Ovary (tissue), 3 donors: ENCODE data around the gene NPPC.

ENCODE experiments used
- POLR2A ChIP-seq: fragments of 450-650 bp; IDR thresholded peaks from one replicate; pipeline ENCODE4 v1.6.1; 2017; ENCODE audit warnings: antibody characterized with exemption, mild to moderate bottlenecking, moderate library complexity
- TF ChIP-seq, protein P1 (sequence below), 3 donors: fragments of 450-650 bp in 2 of 3; fragments of 200-600 bp in 1 of 3; IDR thresholded peaks; one replicate each; pipeline versions ENCODE4 v1.5.1 to v1.8.0; 2016 to 2022; ENCODE audit warnings: antibody characterized with exemption in 3 of 3, mild to moderate bottlenecking in 1 of 3
- donor health status: DM: no; HTN: no; CAD: no.

DNA sequence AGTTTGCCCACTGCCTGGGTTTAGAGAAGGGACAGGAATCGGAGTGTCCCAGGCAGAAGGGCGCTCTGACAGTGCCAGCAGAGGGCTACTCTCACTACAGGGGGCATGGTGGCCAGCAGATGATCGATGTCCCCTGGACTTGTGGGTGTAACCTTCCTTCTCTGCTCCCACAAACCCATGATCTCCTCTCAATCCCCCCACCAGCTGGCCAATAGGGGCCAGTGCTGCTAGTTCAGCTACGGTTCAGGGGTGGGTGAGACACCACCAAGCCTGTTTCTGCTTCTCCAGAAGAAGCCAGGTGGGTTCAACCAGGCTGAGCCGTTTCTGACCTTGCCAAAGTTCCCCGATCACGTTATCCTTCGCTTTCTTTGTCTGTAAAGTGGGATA is 1.3 kb downstream of the NPPC start:
- TF ChIP-seq, protein P1, sequence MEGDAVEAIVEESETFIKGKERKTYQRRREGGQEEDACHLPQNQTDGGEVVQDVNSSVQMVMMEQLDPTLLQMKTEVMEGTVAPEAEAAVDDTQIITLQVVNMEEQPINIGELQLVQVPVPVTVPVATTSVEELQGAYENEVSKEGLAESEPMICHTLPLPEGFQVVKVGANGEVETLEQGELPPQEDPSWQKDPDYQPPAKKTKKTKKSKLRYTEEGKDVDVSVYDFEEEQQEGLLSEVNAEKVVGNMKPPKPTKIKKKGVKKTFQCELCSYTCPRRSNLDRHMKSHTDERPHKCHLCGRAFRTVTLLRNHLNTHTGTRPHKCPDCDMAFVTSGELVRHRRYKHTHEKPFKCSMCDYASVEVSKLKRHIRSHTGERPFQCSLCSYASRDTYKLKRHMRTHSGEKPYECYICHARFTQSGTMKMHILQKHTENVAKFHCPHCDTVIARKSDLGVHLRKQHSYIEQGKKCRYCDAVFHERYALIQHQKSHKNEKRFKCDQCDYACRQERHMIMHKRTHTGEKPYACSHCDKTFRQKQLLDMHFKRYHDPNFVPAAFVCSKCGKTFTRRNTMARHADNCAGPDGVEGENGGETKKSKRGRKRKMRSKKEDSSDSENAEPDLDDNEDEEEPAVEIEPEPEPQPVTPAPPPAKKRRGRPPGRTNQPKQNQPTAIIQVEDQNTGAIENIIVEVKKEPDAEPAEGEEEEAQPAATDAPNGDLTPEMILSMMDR (IDR thresholded peaks at IDR 0.05), result no peak
- no peak for TF ChIP-seq POLR2A
